Measurements from ENCODE around the gene ADAM11.
A peak's percentile ranks its signal among the peaks of the same experiment; 100 is the strongest.

Gene ADAM11

GRCh38 chr17:44829523-44830358, 71.0 kb downstream of the ADAM11 start, which contains the start of gene GJC1:
Gene GJC1 (minus strand): TSS chr17:44830287. CDS start chr17:44805817, 24,470 bp downstream.
- peak in 1 of 4 experiments; percentile 17 for DNase-seq (ENCODE audit: low read depth in 4 of 4, low spot score in 1 of 4)

GRCh38 chr17:44830359-44831288, 71.8 kb downstream of the ADAM11 start:
- peak in 1 of 4 experiments; percentile 7 for DNase-seq (ENCODE audit: low read depth in 4 of 4, low spot score in 1 of 4)

- DNase-seq (ENCODE audit: low read depth in 4 of 4, low spot score in 1 of 4), result no peak
Observed at GRCh38 chr17:44831371-44831770, 72.6 kb downstream of the ADAM11 start.
